IPS-18c (cell line): ENCODE results near the gene COA7.

Experiments
- H3K4me3 ChIP-seq: 2 replicates; pipeline ENCODE4 v1.7.0; 2013; ENCODE audit warnings: low read depth, mild to moderate bottlenecking, low read length, moderate library complexity; ENCODE audit not compliant: insufficient read depth
- H3K9me3 ChIP-seq: one replicate; pipeline ENCODE4 v1.6.1; 2013; ENCODE audit warnings: mild to moderate bottlenecking, low read length, moderate library complexity; ENCODE audit not compliant: control insufficient read depth, insufficient read depth

Gene COA7

DNA sequence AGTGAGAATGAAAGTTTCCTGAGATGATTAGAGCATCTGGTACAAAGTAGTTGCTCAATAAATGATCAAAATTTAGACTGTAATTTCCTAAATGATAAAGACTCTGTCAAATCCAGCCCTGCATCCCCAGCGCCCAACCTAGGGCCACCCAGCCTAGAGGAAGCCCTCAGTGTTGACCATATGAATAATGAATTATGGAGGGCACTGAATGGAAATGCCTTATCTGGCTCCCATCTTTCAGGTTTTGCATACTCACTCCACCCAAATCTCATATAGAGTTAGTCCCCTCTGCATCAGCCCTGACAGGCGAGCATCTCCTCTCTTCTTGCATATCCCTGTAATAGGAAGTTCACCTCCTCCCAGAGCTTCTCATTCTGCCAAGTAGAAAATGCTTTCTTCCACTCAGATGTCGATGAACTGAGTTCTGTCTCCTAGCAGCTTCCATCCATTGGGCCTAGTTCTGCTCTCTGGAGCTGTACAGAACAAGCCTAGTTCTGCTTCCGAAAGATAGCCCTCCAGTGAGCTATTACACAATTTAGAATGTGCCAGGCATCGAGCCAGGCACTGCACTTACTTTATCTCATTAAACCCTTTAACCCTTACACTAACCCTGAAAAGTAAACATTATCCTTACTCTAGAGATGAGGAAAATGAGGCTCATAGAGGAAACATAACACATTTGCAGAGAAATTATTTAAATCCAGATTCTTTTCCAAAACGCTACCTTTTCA, 20.9 kb downstream of the COA7 start:
- H3K9me3 ChIP-seq, result no peaks in the 10 kb centered on the region
- H3K4me3 ChIP-seq, result no peak overlapping the region

DNA sequence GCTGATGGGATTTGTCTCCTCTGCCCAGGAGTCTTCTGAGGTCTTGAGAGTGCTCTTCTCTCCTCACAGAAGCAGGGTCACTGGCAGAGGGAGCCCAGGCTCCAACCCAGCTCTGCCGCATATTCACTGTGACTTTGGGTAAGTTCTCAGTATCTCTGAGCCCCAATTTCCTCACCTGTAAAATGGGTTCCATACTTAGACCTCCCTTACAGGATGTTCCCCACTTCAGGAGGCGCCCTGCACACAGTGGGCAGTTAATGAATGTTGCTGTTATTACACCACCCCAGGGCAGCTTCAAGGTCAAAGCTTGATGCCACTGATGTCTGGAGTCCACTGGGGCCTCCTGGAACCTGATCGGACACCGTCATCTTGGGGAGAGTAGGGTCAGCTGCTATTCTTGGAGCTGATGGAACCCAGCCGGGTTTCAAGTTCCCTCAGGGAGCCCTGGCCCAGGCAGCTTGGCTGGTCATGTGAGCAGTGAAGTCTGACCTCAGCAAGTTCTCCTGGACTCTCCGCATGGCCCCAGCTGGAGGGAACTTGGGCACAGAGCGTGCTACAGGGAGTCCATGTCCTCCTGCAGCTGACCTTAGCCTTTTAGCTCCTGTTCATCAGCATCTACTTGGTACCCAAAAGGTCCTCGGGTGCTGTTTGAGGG, 21.8 kb downstream of the COA7 start:
- no peaks in the 10 kb centered on the region for H3K9me3 ChIP-seq
- H3K4me3 ChIP-seq, result no peak overlapping the region

DNA sequence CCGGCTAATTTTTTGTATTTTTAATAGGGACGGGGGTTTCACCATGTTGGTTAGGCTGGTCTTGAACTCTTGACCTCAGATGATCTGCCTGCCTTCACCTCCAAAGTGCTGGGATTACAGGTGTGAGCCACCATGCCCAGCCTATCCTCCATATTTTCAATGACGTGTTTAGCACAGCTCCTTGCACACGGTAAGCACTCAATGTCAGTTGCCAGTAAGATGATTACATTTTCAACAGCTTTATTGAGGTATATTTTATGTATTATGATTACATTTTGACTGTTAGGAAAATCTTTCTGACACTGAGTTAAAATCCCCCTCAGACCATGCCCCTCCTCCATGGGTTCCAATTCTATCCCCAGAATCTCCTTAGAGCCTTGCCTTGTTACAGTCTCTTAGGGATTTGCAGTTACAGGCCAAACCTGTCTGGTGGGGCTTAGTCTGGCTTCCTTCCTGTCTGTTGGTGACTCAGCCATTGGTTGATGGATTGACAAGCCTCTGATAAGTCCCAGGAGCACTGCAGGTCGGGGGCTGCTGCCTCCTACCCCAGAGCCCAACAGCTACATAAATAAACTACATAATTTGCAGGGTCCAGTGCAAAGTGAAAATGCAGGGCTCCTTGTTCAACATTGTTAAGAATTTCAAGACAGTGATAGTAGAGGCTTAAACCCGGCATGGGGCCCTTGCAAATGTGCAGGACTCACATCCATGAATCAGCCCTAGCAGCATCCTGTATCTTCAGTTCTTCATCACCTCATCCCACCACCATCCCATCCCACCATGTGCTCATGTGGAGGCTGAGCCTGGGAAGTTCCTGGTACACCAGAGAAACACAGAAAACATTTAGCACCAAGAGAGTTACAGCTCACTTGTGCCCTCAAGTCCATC, 23.4 kb downstream of the COA7 start:
- Histone ChIP-seq H3K4me3 (no peak overlapping the region), H3K9me3 (no peaks in the 10 kb centered on the region)

DNA sequence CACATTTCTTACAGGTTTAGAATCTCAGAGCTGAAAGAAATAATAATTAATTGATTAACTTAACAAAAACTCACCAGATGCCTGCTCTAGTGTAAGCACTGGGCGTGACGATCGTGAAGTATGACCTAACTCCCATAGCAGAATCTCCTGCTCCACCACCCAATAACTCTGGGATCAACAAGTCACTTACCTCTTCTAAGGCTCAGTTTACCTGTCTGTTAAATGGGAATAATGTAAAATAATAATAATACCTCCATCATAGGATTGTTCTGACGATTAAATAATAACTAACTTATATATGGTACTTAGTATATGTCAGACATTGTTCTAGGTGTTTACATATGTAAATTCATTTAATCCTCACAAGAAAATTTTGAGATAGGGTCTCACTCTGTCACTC, 24.6 kb downstream of the COA7 start:
- Histone ChIP-seq H3K9me3 (no peaks in the 10 kb centered on the region), H3K4me3 (no peak overlapping the region)

DNA sequence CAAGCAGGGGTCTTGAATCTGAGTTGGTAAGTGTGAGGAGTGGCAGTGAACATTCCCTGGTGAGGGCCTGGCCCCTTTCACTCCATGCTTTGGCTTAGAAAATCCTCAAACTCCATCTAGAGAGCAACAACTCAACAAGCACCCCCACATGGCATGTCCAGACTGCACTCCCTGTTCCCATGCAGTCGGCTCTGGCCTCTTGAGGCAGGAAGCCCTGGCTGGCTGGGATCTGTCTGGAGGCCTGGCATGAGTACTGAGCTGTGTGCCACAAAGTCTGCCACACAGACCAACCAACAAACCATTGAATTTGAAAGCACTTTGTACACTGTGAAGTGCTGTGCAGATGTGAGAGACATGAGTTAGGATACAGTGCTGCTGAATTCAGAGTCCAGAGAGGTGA, 25.2 kb downstream of the COA7 start:
- Histone ChIP-seq H3K9me3 (no peaks in the 10 kb centered on the region), H3K4me3 (no peak overlapping the region)

DNA sequence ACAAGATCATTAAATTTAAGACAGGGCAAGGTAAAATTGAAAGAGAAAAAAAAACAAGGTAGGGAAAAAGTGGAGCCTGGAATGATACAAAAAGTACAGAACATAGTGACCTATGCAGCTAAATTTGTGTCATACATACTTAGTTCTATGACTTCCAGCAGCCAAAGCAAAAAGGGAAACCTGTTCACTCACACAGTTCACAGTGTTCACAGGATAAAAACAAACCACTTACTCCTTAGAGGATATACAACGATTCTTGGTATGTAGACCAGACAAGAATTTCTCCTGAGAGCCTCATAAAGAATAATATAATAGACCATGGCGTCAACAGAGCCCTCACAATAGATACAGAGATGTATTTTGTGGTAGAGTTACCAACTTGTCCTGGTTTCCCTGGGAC, 27.5 kb downstream of the COA7 start:
- no peaks in the 10 kb centered on the region for H3K9me3 ChIP-seq
- H3K4me3 ChIP-seq, result no peak overlapping the region

DNA sequence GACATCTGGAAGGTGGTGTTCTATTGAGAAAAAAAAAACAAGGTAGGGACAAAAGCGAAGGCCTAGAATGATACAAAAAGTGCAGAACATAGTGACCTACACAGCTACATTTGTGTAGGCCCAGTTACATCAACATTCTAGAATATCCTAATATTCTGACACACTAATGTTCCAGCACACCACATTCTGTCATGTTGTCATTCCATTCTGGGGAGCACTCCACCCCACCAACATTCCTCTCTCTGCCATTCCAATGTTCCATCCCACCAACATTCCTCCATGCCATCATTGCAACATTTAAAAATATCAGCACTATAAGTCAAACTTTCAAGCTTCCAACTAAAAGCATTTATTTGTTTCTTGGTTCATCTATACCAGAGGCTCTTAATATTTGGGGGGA, 28.5 kb downstream of the COA7 start:
- no peaks in the 10 kb centered on the region for H3K9me3 ChIP-seq
- H3K4me3 ChIP-seq, result no peak overlapping the region

DNA sequence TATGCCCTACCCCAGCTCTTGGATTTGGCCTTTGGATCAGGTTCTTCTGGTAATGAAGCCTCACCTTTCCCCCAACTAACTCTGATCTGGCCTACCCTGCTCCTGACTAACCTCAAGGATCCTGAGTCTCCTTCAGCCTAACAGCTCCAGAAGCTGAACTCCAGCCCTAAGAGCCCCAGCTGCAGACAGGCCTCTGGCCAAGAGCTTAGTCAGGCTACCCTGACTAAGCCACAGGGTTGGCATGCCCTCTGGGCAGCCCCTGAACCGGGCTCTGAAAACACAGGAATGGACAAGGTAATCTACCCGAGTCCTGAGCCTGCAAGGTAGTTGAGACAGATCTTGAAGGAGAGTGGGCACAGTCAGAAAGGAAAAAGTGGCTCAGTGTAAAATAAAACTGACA, 29.4 kb downstream of the COA7 start:
- Histone ChIP-seq H3K9me3 (no peaks in the 10 kb centered on the region), H3K4me3 (no peak overlapping the region)

DNA sequence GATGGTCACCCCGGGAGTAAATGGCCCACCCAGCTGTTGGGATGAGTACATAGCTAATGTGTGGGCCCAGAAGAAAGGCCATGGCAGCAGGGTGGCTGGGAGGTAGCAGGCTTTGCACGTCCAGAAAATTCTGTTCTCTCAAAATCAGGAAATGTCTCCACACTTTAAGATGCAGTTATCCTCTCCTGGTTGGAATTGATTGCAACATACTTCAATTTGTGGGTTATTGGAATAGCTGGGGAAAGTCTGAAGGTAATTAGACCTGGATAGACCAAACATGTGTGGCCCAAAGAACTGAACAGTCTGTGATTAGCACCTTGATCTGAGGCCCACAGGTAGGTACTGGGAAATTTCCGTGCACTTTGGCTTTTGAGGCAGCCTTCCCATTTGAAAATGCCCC, 30.2 kb downstream of the COA7 start:
- Histone ChIP-seq H3K9me3 (no peaks in the 10 kb centered on the region), H3K4me3 (no peak overlapping the region)

DNA sequence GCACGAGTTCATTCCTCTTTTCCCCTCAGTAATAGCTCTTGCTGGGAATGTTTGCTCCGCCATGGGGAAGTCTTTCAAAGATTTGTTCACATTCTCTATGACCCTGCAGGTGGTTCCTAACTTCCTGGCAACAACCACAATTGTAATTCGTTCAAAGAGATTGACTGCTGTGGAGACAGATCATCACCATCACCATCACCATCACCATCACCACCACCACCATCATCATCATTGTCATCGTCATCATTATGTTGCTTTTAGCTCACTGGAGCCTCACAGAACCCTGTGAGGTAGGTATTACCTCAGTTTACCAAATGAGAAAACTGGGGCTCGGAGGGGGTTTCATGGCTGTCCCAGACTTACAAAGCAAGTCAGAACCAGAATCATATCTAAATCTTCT, 30.9 kb downstream of the COA7 start:
- Histone ChIP-seq H3K4me3 (no peak overlapping the region), H3K9me3 (no peaks in the 10 kb centered on the region)

DNA sequence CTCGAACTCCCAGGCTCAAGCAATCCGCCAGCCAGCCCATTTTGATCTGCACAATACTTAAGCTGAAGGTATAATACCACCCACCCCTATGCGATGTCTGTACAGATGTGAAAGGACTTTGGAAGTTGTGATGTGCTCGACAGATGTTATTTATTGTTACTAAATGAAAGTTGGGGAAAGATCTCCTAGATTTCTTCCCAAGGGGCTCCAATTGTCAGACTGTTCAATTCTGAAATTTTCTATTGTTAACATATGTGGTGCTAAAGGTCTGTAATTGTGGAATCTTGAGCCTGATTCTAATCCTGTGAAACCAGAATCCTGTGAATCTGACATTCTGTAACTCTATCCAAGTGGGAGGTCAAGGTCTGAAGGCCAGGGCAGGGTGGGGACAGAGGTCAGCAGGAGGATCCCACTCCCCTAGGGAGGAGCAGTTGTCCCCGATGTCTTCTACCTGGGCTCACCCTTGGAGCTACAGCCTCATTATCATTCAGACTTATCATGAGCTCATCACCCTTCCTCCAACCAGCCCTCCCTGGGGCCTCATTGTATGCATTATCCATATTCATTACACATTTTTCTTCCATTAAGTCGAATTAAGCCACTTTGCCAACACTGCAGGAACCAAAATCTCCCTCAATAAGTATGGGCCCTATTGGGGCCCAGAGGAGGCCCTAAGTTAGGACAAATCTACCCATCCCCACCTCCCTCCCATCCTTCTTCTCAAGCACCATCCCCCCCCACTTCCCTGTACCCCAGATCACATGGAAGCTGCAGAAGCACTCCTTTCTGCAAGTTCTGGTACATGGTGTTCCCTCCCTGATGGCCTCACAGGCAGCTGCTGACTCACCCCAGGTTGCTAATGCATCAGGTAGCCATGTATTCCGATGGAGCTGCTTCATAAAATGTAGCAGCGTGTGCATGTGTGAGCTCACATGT, 32.9 kb downstream of the COA7 start:
- Histone ChIP-seq H3K9me3 (no peaks in the 10 kb centered on the region), H3K4me3 (no peak overlapping the region)

DNA sequence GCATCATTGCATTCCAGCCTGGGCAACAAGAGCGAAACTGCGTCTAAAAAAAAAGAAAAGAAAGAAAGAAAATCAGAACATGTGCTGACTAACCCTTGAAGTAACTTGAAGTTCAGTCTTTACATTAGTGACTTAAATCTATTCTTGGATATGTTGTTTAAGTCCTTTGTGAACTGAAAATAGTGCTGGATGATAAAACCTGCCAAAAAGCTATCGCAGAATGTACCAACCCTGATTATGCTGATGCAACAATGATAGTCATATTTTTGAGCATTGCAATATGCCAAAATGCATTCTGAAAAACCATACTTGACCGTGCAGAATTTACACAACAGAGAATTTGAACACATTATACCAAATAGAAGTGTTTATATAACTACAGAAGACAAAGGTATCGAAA, 34.4 kb downstream of the COA7 start:
- Histone ChIP-seq H3K4me3 (no peak overlapping the region), H3K9me3 (no peaks in the 10 kb centered on the region)

DNA sequence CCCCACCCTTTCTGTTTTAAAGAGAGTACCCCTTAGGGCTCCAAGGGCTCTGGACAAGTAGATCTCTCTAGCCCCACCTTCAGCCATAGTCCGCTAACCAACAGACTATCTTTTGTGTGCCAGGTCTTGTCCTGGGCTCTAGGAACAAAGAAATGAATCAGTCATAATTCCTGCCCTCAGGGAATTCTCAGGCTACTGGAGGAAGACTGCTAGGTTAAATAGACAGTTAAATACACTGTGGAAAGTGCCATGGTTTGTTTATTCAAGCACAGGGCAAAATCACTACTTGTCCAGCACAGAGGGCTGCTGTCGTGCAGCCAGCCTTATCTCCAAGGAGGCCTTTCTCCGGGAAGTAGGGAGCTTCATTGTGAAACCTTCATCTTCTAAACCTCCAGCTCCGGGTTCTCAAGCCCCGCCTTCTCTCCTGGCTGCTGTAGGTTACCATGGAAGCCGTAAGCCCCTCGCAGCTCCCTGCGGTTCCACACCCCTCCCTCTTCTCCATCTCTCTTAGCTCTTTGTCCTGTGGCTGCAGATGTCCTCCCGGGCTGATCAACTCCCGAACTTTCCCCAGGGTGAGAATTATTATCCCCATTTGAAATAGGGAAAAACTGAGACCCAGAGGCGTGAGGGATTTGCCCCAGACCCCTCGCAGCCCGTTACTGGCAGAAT, 35.4 kb downstream of the COA7 start:
- Histone ChIP-seq H3K4me3 (no peak overlapping the region; the same call in 1 of the 2 replicates), H3K9me3 (no peaks in the 10 kb centered on the region)

DNA sequence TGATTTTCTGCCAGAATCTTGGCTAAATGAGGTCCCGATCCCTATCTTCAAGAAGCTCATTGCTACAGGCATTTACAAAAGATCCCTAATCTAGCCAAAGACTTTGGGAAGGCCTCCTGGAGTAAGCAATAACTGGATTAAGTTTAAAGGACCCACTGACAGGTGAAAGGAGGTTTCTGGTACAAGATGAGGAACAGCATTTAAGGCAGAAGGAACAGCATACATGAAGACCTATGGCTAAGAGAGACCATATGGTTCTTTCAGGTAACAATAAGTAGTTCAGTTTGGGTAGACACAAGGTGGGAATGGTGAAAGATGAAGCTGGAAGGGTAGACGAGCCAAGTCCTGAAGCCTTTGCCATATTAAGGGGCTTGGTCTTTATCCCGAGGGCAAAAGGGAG, 37.3 kb downstream of the COA7 start:
- no peaks in the 10 kb centered on the region for H3K9me3 ChIP-seq
- H3K4me3 ChIP-seq, result no peak overlapping the region

DNA sequence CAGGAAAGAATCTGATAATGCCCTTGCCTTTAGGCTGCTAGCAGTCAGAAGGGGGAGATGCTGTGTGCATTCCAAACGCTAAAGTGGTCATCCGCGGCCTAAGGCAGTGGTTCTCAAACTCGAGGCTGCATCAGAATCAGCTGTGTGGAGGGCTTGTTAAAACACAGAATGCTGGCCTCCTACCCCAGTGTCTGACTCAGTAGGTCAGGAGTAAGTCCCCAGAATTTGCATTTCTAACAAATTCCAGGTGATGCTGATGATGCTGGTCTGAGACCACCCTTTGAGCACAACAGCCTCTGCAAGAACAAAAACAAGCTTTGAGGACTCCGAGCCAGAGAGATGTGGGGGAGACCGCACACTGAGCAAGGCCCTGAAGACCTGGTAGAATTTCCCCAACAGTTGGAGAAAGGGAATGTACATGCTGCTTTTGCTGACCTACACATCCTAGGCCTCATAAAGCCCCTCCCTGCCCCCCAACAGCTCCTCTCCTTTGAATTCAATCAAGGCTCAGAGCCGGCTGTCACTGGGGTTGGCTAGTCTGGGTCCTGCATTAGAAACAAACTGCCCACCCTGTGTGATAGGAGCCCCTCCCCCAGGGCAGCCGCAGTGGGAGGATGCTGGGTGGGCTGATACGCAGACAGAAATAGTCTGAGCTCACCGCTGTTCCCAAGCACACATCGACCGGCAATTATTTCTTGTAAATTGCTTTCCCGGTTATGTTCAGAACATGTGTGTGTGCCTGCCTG, 38.1 kb downstream of the COA7 start:
- H3K9me3 ChIP-seq, result no peaks in the 10 kb centered on the region
- no peak overlapping the region for H3K4me3 ChIP-seq

DNA sequence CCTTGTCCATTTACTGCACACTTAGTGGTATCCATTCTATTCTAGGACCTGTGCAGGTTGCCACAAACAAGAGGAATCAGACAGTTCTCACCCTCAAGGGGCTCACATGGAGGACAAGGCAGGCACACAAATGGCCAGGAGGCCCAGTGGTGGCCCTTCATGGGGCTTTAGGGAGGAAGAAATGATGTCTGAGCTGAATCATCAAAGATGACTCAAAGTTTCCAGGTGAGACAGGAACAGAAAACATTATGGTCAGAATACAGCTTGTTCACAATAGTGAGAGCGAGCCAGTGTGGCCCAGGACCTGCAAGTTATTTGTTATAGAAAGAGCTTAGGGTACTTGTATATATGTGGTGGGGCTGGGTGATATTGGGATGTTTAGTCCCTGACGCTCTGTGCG, 38.8 kb downstream of the COA7 start:
- no peak overlapping the region; the same call in 1 of the 2 replicates for H3K4me3 ChIP-seq
- no peaks in the 10 kb centered on the region for H3K9me3 ChIP-seq
